GM21717 (cell line): ENCODE data around the gene F12.

Experiments used
- ATAC-seq: cut with Tn5 transposase; IDR thresholded peaks from one replicate; pipeline ENCODE4 v1.9.1; 2021; ENCODE audit warnings: mild to moderate bottlenecking, moderate library complexity; ENCODE audit not compliant: unreplicated experiment

Gene F12

DNA sequence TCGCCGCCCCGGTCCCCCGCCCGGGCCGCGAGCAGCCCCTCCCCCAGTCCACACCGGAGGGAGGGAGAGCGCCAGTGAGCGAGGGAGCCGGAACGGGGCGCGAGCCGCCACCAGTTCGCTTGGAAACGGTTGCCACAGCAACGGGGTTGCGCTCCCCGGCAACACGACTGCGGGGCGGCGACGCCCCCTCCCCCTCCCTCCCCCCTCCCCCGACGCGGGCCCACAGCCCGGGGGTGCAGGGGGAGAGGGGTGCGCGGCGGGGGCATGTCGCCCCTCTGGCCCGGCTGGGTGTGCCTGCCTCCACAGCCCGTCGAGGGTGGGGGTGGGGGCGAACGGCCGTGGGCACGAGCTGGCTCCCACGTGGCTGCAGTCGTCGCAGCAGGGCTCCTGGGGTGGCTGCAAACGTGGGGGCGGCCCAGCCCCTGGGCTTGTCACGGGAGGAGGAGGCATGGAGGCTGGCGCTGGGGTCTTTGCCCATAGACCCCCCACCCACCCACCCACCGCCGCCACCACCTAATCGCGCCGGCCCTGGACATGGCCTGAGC is 37.8 kb upstream of the F12 start:
- ATAC-seq, result peak; percentile 33

DNA sequence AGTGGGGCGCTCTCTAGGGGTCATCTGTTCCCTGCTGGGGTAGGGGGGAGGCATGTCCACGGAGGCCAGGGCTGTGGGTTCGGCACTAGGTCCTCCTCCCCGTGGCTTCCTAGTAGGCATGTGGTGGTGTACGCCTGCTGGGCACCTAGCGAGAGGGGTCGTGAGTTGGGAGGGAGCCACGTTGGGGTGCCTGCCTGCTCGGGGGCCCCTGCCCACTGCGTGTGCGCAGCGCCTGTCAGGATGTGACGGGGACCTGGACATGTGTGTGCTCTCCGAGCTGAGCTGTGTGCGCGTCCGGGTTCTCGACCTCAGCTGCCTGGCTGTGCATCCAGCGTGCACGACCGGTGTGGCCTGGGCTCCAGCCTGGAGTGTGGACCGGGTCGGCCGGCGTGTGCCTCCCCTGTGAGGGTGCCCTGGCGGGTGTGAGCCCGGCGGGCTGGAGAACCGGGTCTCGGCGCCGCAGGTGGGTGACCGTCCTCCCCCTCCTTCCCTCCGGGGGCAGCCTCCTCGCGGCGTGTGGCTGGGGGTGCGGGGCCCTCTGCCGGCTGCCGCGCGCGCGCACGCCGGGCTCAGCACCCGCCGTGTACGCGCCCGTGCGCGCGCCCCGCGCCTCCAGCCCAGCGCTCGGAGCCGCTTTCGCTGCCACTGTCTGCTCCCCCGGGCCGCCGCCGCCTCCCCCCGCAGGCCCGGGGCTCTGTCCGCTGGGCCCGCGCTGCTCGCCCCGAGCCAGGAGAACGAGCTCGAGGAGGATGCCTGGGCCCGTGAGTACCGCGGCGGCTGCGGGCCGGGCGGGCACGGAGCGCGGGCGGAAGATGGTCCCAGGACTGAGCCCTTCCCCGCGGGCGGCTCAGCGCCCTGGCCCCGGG is 37.1 kb upstream of the F12 start, which contains the start of gene PRR7:
Gene PRR7 (plus strand): TSS at position 615 of the 866 bp plus-strand sequence. CDS start 8,254 bp downstream, outside the sequence.
- peak; percentile 41 for ATAC-seq

DNA sequence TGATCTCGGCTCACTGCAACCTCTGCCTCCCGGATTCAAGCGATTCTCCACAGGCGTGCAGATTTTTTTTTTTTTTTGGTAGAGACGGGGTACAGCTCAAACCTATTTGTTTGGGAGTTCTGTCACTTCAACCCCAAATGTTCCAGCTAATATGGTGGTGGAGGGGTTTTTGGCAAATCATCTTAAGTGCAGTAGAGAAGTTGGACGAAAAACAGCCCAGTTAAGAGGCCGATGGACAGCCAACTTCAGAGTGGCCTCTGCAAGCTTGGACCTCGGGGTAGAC is 36.5 kb upstream of the F12 start:
- ATAC-seq, result no peak

DNA sequence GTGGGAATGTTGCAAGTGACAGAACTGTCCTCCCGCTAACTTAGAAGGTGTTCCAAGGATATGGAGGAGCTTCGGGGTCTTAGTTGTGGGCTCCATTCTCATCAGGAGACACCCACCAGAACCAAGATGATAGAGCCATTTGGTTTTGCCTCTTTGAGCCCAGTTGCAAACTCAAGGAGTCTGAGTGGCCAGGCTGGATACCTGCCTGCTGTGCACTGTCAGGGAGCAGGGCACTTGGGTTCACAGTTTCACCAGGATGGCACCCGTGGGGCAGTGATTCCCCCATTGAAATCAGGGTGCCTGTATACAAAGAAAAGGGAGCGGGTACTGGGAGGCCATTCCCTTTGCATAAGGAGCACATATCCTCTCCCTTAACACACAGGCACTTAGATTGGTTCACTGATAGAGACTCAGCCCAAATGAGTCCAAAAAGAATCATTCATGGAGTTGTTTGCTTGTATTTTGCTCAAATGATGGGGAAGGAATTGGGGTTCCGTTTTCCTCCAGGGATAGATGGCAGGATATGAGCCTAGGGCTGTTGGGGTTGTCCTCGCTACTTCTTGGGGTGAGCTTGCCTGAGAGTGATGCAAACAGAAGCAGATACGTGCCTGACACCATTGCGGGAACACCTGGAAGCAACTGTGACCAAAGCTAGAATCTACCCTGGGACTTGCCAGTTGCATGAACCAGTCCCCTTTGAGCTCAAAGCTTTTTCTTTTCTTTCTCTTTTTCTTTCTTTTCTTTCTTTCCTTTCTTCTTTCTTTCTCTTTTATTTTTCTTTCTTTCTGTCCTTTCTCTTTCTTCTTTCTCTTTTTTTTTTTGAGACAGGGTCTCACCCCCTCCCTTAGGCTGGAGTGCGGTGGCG is 35.9 kb upstream of the F12 start:
- no peak for ATAC-seq

DNA sequence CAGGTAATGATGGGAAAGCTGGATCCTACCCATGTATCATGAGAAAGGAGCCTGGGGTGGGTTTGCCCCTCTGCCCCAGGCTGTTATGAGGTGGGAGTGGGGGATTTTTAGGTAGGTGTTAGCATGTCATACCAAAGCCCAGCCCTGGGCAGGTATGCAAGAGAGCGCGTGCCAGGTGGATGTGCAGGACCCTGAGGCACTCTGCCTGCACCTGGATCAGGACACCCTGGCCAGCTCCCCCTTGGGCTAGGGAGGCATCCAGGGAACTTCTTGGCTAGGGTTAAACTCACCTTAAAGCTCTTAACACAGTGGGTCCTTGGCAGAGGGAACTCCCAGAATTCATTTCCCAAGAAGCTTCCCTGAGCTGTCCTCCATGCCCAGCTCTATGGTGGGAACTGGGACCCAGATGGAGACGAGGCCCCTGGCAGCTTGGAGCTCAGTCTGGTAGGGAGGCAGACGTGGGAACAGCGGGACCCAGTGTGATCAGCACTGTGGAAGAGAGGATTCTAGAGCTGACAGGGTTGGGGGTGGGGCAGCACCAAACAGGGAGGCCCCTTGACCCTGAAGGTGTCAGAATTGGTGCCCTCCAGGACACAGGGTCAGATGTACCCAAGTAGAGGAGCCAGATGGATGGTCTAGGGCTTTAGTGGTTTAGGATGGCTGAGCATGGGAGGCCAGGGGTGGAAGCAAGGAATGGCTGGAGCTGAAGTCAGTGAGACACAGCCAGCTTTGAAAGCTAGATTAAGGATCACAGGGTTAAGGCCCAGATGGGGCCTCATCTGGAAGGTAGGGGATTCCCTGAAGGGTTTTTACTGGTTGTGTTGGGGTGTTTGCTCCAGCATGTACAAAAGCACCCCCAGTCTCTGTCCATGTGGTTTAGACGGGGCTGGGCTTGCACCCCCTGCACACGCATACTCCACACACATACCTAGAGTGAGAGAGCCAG is 35.0 kb upstream of the F12 start:
- no peak for ATAC-seq

DNA sequence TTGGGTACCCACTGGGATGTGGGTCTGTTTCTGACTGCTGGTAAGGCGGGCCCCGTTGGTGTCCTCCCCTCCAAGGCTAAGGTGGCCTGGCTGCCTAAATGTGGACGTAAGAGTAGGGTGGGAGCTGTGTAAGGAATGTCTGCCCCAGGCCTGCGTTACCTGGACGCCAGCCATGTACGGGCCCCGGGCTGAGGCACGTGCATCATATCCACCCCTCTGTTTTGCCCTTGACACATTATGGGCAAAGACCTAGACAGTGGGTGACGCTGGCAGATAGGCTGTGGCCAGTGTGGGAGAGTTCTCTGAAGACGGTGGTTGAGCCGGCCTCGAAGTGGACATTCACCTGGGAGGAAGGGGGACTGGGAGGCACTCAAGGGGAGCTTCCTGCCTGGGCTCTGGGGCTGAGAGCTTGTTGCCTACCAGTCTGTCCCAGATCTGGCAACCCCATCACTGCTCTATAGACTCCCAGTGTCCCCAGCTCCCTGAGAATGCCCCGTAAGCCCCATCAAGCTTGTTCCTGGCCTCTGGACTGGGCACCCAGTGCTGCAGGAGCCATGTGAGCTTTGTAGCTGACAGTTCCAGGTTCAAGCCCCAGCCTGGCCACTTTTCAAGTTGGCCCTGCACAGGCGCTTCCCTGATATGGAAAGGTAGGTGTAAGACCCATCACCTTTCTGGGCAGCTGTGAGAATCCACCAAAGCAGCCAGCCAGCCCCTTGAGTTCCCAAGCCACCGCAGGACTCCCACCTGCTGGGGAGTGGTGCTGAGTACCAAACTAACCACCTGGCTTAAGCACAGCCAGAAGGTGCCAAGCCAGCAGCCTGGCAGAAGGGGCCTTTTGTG is 34.0 kb upstream of the F12 start:
- no peak for ATAC-seq

DNA sequence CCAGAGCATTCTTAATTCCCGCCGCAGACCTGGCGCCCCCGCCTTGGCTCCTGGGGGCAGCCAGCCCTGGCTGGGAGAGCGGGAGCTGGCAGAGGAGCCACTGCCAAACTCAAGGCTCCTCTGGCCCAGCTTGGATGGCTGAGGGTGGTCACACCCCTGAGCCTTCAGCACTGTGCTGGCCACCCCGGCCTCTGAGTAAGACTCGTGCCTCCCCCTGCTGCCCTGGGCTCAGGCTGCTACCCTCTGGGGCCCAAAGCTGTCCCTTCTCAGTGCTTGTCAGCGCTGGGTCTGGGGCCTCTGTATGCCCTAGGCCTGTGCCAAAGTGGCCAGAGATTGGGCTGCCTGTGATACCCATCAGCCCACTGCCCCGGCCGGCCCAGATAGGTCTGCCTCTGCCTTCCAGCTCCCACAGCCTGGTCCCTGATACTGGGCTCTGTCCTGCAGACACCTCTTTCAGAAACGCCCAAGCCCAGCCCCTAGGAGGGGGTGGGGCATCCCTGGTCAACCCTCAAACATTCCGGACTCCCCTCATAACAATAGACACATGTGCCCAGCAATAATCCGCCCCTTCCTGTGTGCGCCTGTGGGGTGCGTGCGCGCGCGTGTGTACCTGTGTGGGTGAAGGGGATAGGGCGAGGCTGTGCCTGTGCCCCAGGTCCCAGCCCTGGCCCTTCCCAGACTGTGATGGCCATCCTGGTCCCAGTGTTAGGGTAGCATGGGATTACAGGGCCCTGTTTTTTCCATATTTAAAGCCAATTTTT is 32.9 kb upstream of the F12 start:
- no peak for ATAC-seq

DNA sequence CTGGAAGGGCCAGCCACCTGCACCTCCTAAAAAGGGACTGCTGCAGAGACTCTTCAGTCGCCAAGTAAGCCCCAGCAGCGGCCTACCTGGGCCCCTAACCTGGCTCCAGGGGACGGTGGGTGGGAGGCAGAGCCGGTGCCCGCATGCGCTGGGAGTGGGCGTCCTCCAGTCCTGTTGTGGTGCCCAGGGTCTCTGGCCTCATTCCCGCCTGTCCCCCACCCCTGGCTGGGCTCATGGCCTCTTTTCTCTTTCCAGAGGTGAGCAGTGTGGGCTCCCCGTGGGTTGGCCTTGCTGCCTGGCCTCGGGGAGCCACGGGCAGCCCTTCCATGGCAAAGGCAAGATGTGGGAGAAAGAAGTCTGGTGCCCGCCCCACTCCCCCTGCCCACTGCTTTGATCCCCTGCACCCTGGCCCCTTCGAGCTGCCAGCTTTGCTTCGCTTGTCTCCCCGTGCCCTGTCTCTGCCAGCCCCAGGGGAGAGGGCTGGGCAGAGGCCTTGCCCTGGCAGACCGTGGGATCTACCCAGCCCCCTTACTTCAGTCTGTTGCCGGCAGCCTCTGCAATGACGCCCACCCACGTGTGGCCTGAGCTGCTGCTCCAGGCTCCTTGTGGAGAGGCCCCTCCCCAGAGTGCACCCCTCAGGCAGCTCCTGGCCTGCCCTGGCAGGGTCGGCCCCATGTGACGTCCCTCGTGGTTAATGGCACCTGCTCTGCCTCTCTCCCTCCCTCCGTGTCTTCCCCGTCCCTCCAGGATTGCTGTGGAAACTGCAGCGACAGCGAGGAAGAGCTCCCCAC is 31.8 kb upstream of the F12 start:
- no peak for ATAC-seq

DNA sequence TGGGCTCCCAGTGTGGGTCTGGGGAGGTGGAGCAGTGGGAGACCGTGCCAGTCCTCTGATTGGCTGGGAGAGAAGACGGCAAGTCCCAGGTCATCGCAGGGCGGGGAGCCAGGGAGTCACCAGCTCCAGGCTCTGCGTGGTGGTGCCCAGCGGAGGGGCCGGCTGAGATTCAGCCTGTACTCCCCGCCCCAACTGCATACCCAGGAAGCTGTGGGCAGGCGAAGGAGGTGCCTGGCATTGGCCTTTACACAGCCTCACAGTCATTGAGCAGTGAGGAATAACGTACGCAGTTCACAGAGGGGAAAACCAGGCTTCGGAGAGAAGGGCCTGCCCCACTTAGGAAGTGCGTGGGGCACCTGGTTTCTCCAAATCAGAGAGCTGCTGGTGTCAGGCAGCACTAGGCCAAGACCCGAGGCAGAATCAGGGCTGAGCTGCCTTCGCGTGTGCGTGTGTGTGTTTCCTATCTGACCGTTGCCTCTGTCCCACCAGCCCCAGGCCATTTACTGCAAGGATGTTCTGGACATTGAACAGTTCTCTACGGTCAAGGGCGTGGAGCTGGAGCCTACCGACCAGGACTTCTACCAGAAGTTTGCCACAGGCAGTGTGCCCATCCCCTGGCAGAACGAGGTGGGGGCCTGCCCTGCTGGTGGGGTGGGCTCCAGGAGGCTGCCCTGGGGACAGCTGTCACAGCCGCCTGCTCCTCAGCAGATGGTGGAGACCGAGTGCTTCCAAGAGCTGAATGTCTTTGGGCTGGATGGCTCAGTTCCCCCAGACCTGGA is 31.0 kb upstream of the F12 start:
- no peak for ATAC-seq

DNA sequence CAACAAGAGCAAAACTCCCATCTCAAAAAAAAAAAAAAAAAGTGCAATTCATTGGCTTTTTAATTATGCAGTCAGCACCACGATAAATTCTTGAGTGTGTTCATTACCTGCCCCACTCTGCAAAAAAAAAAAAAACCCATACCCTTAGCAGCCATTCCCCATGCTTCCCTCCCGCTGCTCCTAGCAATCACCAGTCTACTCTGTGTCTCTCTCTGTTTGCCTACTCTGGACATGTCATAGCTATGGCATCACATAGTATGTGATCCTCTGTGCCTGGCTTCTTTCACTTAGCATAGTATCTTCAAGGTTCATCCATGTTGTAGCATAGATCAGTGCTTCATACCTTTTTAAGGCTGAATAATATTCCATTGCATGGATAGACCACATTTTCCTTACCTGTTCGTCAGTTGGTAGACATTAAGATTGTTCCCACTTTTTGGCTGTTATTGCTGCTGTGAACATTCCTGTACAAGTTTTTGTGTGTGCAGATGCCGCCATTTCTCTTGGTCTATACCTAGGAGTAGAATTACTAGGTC is 30.2 kb upstream of the F12 start:
- ATAC-seq, result no peak

DNA sequence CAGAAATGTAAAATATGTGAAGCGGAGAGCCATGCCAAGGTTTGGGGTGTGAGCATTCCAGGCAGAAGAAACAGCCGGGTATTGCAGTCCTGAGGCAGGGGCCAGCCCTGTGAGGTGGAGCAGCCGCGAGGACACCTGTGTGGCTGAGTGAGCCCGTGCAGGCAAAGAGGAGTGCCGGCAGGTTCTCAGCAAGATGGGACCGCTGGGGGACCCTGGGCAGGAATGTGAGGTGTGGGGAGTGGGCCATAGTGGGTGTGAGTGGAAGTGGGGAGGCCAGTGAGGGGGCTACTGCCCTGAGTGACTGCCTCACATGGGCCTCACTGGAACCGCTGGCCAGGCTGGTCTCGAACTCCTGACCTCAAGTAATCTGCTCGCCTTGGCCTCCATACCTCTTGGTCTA is 29.1 kb upstream of the F12 start:
- ATAC-seq, result no peak

DNA sequence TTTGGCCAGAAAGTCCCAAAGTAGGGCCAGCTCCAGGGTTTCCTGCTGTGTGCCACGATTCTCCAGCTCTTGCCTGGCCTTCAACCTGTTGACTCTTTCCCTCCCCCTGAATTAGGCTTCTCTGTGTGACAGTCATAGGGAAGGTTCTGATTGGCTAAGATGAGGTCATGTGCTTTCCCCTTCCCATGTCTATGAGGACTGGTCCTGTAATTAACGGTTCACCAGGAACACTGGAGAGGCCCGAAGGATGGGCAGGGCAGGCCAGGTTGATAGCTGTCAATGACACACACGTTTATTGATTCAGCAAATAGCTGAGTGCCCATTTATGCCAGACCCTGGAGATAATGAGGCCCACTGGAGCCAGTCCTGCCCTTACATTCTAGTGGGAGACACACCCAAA is 28.3 kb upstream of the F12 start:
- no peak for ATAC-seq

DNA sequence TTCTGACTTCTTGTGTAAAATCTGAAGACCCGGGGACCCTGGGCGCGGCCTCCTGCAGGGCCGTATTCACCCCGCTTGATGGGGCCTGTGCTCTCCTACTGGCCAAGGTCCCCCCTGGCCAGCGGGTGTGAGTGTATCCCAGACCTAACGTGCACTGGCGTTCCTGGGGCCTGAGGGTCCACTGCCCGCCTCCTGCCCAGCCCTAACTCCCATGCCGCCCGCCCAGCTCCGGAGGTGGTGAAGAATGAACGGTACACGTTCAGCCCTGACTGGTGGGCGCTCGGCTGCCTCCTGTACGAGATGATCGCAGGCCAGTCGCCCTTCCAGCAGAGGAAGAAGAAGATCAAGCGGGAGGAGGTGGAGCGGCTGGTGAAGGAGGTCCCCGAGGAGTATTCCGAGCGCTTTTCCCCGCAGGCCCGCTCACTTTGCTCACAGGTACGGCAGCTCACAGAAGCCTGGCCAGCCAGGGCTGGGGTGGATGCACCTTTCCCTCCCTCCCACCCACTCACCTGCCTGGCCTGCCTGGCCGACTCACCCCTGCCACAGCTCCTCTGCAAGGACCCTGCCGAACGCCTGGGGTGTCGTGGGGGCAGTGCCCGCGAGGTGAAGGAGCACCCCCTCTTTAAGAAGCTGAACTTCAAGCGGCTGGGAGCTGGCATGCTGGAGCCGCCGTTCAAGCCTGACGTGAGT is 26.6 kb upstream of the F12 start:
- no peak for ATAC-seq

DNA sequence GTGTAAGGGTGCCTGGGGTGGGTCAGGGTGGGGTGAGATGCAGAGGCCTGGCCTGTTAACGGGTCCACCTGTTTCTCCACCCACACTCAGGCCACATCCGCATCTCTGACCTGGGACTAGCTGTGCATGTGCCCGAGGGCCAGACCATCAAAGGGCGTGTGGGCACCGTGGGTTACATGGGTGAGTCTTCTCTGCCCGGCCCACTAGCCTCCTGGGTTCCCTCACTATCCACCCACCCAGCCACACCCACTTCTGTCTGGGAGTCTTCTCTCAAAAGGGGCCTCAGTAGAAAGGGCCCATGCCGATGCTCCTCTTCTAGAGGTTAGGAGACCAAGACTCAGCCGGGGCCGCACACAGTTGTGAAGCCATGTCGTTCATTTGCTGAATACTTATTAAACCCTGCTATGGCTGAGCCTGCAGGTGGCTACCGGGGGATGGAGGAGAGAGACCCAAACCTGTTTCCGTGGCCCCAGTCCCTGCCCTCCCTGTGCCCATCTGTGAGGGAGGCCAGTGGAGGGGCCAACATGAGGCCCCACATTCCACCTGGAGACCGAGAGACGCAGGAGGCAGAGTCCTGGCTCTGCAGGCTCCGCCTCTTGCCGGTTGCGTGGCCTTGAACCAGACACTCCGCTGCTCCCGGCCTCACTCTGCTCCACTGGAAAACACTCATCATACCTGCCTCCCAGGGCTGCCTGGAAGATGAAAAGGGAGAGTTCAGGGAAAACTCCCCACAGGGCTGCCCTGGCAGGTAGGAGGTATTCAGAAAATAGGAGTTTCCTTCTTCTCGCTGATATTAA is 25.8 kb upstream of the F12 start:
- ATAC-seq, result no peak

DNA sequence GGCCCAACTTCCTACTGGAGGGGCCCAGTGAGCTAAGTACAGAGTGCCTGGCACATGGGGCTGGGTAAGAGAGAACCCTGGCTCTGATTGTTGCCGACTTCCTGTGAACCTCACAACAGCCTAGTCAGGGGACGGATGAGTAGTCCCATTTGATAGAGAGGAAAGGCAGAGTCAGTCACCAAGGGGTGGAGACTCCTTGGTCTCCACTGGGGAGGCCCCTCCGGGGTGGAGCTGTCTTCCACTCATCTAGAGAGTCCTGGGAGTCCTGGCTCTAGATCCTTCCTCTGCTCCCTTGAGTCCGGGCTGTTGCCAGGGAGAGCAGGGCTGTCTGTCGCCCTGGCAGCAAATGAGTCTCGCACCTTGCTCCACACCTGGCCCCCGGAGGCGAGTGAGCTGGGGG is 25.1 kb upstream of the F12 start:
- ATAC-seq, result no peak

DNA sequence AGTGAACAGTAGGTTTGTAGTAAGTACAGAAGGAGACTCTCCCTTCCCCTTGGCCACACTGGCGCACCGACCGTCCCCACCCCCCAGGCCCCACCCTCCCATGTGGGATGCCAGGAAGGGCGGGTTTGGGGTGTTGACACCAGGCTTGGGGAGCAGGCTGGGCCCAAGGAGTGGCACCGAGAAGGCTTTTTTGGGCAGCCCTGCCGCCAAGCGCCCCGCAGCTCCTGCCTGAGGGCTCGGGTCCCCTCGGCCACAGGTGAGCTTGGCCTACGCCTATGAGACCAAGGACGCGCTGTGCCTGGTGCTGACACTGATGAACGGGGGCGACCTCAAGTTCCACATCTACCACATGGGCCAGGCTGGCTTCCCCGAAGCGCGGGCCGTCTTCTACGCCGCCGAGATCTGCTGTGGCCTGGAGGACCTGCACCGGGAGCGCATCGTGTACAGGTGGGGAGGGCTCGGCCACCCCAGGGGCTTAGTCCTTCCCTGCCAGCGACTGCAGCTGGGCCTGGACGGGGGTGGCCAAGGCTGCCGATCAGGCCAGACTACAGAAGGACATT is 24.4 kb upstream of the F12 start:
- ATAC-seq, result no peak
